HG02840 (cell line): ENCODE measurements around the gene TRMT11.
"Not testable (repeated sequence)": the region's sequence is repeated elsewhere in the genome, so short reads cannot be mapped to it uniquely, and the experiment has no call there.

ENCODE experiments used
- ATAC-seq: cut with Tn5 transposase; IDR thresholded peaks from one replicate; pipeline ENCODE4 v1.9.1; 2021; ENCODE audit warnings: mild to moderate bottlenecking, moderate library complexity, moderate number of reproducible peaks; ENCODE audit not compliant: unreplicated experiment, low FRiP score

Gene TRMT11

DNA sequence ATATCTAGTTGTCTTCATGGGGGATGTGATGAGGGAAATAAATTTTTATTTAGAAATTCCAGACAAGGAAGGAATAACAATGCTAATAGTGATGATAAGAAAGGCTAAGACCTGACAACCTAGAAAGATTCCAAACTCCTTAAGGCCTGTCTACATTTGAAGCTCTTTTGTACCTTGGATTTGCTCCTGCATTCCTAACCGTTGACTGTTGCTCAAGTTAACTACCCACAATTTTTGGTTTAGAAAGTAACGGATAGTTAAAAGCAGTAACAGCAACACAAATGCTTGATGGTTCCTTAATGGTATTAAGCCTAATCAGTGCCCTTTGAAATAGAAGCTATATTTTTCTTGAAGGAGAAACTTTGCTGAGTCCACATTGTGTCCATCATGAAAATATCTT lies 52.9 kb downstream of the TRMT11 start:
- no peak for ATAC-seq

DNA sequence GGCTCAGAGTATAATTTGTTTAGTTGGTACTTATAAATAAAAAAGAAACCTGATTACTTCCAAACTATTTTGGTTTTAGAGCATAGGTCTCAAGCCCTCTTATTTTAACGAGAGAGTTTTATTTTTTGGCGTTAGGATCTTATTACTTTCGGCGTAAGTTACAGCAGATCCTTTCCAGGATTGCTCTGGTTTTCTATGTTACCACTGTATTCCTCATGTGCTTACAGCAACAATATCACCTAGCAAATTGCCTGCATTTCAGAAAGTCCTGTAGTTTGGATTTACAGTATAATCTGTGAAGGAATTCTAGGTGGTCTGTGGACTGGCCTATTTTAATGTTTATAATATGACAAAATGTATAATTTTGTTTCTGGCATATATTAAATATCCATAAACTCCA lies 54.1 kb downstream of the TRMT11 start:
- ATAC-seq, result no peak

DNA sequence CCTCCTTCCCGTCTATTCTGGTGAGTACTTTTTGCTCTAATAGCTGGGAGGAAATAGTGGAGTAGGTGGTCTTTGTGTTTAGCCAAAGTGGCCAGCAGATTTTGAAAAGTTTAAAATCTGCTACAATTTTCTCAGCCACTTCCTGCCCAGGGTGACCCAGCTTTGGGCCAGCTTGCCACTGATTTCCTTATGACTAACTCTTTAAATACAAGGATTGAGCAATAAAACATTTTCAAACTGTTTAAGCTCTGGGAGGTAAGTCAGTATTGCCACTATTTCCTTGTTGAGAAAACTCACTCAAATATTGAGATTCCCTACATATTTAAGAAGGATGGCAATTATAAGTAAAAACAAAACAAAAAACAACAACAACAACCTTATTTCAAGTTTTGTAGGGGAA lies 54.5 kb downstream of the TRMT11 start:
- ATAC-seq, result no peak

DNA sequence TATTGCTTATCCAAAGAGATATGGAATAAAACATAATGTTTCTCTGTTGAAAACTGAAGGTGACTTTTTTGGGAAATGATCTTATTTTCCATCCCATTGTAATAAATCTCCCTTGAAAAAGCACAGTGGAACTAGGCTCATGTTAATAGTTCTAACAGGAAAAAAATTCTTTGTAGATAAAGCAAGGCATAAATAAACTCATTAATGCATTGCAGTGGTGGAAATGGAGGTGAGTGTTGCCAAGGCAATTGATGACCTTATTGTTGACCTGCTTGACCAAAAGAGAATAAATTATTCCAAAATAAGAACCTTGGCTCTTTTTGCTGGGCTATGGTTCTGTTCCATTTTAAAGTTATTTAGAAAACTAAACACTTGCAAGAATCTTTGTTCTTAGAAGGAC lies 55.2 kb downstream of the TRMT11 start:
- no peak for ATAC-seq

DNA sequence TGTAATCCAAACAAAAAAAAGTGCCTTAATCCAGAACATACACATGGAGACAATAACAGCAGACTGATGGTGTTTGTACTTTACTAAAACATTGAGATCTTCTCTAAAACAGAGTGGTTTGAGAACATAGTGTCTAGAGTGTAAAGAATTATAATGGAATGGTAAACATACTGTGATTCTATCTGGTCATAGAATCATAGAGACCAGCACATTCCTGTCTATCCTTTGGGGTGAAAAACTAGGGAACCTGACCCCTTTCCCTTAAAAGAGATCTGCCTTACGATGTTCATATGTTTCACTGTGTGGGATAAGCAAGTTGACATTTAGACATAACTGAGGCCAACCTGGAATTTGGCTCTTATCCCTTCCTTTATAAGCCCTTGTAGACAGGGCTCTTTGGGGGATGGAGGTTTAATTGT lies 55.7 kb downstream of the TRMT11 start:
- ATAC-seq, result no peak

DNA sequence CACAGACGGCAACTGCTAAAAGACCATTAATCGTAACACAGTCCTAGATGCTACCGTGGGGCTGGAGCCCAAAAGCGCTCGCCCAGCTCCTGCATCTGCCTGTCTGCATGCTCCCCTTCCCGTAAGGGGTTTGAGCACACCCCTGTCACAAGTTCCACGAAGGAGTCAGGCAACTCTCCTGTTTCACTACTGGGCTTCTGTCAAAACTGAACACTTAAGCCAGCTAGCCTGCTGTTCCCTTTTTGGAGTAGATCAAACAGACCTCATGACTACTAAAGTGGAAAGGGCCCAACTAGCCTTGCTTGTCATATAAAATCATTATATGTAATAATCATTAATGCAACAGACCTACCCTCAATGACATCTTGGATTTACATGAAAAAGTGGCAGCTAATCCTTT lies 61.3 kb downstream of the TRMT11 start:
- no peak for ATAC-seq

DNA sequence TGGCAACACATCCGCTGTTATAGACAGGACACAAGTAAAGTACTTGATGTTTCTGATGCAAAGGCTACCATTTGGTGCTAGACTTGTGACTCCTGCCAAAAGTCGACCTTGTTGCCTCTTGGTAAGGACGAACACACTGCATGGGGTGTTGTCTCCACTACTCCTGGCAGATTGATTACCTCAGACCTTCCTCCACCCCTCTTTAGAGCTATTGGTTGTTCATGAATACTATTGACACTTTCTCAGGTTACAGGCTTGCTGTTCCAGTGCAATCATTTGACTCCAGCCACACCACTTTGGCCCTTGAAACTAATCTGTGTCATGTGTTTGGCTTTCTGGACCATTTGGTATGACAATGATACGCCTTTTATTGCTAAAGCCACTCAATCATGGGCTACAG lies 62.3 kb downstream of the TRMT11 start:
- ATAC-seq, result no peak

DNA sequence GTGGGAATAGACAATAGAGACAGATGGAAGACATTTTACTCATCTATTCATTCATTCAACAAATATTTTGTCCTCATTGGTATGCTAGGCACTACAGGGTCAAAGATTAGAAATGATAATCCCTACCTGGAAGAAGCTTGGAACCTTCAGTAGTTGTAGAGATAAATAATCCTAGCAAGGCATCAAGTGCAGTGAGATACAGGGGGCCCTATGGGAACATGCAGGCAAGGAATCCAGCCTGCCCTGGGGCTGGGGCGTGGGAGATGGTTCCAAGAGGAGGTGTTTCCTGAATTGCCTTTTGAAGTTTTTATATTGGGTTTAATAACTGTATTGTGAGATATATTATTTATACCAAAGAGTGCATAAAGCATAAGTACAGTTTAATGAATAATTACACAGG lies 64.5 kb downstream of the TRMT11 start:
- no peak for ATAC-seq

- ATAC-seq, result no peak
These were observed 65.5 kb downstream of the TRMT11 start for GRCh38 chr6:126051791-126052190.

GRCh38 chr6:126052485-126052884 lies 66.1 kb downstream of the TRMT11 start:
- no peak for ATAC-seq

DNA sequence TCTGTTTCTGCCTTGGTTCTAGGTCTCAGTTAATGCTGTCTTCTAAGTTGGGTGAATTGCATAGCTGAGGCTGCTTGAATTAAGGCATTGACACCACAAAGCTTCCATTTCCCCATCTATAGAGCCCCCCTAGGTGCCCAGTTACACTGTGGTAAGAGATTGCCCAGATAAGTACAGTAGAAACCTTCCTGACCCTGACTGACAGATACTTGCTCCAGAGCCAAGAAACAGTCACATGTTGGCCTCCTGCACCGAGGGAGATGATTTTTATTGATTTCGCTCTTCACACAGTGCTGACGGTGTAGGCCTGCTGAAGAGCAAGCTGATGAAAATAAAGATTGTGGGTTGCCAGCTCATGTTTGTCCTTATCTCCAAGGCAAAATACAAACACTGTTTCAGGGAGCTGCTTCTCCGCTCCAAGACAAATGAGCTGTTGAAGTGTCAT lies 67.9 kb downstream of the TRMT11 start:
- no peak for ATAC-seq

- no peak for ATAC-seq
These were observed 68.5 kb downstream of the TRMT11 start for GRCh38 chr6:126054802-126055201.

DNA sequence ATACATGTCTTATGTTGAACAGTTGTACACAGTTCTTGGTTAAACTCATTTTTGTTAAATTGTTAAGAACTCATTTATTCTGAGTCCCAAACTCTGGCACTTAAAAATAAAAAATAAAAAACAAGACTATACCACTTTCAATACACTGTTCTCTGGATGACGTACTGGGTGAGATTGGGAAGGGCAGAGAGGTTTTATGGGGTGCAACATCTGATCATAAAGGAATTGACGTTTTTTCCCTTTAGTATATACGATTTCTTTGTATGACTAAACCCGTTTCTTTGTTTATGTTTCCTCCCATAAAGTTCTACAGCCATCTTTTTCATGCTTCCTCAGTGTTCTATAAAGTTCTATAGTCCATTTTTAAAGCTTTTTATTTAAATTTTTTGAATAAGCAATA lies 69.1 kb downstream of the TRMT11 start:
- ATAC-seq, result no peak

DNA sequence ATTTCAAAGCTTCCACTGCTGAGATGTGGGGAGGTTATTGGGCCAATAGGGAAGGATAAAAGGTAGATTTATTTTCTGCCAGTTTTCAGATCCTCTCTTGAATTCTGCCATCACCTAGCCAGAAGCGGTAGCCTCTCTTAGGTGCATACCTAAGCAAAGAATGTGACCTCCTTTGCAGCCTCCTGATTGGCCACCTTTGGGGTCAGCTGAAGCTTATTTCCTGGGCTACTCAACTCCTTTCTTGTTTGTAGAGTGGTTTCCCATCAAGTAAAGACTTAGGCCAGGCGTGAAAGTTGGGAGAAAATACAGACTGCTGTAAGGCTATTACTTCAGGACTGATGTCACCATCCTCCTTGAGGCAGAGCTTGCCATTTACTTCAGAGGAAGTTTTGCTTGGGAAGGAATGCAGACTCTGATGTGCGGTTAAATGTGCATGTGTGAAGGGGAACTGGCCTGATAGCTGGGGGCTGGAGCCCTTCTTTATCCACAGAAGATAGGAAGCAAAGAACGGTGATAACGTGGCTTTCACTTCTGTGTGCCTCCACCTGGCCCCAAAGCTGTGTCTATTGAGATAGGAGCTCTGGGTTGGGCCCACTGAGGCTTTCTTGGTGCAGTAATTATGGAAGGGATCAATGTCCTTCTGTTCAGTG lies 70.1 kb downstream of the TRMT11 start:
- ATAC-seq, result no peak

- ATAC-seq, result not testable (repeated sequence)
These were observed 71.7 kb downstream of the TRMT11 start for GRCh38 chr6:126058085-126058484.

- ATAC-seq, result no peak
These were observed 74.1 kb downstream of the TRMT11 start for GRCh38 chr6:126060400-126060799.

- ATAC-seq, result peak; percentile 59
These were observed 77.3 kb downstream of the TRMT11 start for GRCh38 chr6:126063512-126064146.

DNA sequence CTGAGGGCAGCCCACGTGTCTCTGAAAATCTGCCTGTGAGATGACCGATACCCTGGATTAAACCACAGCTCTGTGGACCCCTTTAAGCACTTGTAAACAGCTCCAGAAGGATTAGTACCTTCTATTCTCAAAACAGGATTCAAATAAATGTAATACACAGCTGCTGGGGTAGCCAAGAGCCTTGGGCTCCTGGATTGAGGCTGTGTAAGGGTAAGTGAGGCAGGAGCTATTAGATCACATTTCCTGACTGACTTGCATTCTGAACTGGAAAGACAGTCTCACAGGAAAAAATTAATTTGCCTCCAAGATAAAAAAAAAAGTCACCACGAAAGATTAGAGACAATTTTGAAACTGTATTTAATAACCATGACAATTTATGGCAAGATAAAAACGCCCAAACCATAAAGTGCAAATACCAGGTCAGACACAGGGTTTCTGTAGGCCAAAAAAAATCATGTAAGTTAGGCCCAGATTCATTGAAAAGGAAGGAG lies 78.0 kb downstream of the TRMT11 start:
- ATAC-seq, result no peak

- ATAC-seq, result no peak
These were observed 78.5 kb downstream of the TRMT11 start for GRCh38 chr6:126064748-126065401.

DNA sequence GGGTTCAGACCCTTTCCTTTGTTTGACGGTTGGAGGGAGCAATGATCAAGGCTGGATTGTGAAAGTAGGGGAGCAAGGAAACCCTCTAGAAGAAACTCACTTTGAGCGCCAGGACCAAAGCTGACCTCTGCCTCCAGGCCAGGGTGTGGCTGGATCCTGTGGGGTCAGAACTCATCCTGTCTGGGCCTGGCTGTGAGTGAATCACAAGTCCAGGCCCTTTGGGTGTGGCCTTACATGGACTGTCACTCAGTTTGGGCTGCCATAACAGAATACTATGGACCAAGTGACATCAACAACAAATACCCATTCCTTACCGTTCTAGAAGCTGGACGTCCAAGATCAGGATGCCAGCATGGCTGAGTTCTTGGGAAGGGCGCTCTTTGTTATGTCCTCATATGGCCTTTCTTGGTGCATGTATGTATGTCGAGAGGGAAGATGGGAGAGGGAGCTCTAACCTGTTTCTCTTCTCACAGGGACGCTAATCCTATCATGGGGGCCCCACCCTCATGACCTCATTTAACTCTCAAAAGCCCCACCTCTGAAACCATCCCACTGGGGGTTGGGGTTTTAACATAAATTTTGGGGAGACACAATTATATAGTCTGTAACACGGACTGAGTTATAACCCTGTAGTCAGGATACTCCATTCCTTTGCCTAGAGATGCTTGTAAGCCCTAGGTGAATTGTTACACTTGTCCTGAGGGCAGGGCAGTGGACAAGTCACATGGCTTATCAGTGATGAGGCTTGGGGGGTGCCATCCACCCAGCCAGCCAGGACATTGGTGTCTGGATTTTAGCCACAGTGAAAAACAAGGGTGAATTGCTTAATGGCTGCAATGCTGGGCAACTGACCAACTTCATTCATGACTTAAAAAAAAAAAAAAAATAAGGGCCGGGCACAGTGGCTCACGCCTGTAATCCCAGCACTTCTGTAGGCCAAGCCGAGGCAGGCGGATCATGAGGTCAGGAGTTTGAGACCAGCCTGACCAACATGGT lies 80.0 kb downstream of the TRMT11 start:
- ATAC-seq, result no peak

DNA sequence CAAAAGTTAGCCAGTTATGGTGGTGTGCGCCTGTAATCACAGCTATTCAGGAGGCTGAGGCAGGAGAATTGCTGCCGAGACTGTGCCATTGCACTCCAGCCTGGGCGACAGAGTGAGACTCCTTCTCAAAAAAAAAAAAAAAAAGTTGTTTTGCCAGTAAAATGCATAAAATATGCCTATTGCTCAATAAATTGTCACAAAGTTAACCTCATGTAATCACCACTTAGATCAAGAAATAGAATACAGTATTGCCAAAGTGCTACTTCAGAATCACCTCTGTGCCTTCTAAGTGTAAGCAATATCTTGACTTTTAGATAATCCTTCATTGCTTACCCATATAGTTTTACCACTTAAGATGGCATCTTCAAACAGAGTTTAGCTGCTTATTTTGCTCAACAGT lies 80.7 kb downstream of the TRMT11 start:
- ATAC-seq, result no peak
